Ishikawa (cell line): Measurements from ENCODE around the gene RNH1.

Source experiments
- CEBPB ChIP-seq: IDR thresholded peaks from 2 replicates; pipeline ENCODE4 v1.6.1; 2012
- CREB1 ChIP-seq: IDR thresholded peaks from 2 replicates; pipeline ENCODE4 v1.6.1; 2012; ENCODE audit warnings: low read depth
- EGR1 ChIP-seq: IDR thresholded peaks from 2 replicates; pipeline ENCODE4 v1.6.1; 2012
- EP300 ChIP-seq: IDR thresholded peaks from 2 replicates; pipeline ENCODE4 v1.6.1; 2012; ENCODE audit warnings: borderline replicate concordance
- FOXM1 ChIP-seq: IDR thresholded peaks from 2 replicates; pipeline ENCODE4 v1.6.1; 2012; ENCODE audit warnings: low read depth, borderline replicate concordance
- NFIC ChIP-seq: IDR thresholded peaks from 2 replicates; pipeline ENCODE4 v1.6.1; 2012
- RAD21 ChIP-seq: IDR thresholded peaks from 2 replicates; pipeline ENCODE4 v1.6.1; 2012; ENCODE audit warnings: low read depth
- TAF1 ChIP-seq: IDR thresholded peaks from 2 replicates; pipeline ENCODE4 v1.6.1; 2012; ENCODE audit warnings: low read depth, mild to moderate bottlenecking
- TCF12 ChIP-seq: IDR thresholded peaks from 2 replicates; pipeline ENCODE4 v1.6.1; 2012; ENCODE audit warnings: low read depth
- TEAD4 ChIP-seq: IDR thresholded peaks from 2 replicates; pipeline ENCODE4 v1.6.1; 2012
- YY1 ChIP-seq: IDR thresholded peaks from 2 replicates; pipeline ENCODE4 v1.6.1; 2012; ENCODE audit warnings: low read depth
- ZBTB7A ChIP-seq: IDR thresholded peaks from 2 replicates; pipeline ENCODE4 v1.6.1; 2012; ENCODE audit warnings: low read depth
- TF ChIP-seq, protein P1 (sequence below): IDR thresholded peaks from 2 replicates; pipeline ENCODE4 v1.6.1; 2012
- TF ChIP-seq, protein P2 (sequence below): IDR thresholded peaks from 2 replicates; pipeline ENCODE4 v1.6.1; 2012
- TF ChIP-seq, protein P3 (sequence below): IDR thresholded peaks from 2 replicates; pipeline ENCODE4 v1.6.1; 2012; ENCODE audit warnings: low read depth, mild to moderate bottlenecking

Gene RNH1

DNA sequence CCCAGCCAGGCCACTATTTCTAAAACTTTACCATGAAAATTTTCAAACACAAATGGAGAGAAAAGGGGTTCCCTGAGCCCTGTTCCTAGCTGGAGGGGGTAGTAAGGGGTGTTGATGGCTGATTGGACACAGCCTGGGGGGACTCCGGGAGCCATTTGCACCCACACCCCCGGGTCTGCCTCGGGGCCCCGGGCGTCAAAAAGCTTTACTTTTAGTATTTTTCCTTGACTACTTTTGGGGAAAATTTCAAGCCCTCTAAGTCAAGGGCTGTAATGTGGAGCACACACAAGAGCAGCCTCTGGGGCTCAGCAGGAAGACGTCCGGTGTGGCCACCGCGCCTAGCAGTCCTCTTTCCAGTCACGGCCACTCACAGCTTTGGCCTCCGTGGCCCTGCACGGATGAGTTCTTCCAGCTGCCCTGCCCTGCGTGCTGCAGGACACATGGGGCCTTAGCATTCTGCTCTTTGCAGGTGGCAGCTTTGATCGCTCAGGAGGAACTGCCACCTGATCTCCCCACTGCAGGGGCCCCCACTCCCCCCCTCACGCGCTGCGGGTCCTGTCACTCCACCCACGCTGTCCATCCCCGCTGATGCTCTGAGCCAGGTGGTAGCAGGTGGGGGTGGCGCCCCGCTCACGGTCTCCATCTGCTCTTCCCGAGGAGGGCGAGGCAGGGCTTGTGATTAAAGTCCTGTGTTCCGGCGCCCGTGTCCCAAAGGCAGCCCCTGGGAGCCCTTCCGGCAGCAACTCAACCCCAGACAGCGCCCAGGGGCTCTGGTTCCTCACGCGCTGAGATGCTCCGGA is 14.4 kb downstream of the RNH1 start:
- TF ChIP-seq CREB1, result no peak
- TF ChIP-seq TAF1, result no peak
- TF ChIP-seq YY1, result peak; percentile 45; the same call in 1 of the 2 replicates
- TF ChIP-seq RAD21, result peak; percentile 34; the same call in 1 of the 2 replicates
- TF ChIP-seq, protein P1, sequence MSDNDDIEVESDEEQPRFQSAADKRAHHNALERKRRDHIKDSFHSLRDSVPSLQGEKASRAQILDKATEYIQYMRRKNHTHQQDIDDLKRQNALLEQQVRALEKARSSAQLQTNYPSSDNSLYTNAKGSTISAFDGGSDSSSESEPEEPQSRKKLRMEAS, result peak; percentile 93
- TF ChIP-seq TEAD4, result peak; percentile 93
- TF ChIP-seq EGR1, result peak; percentile 98
- peak; percentile 79; the same call in 1 of the 2 replicates for TF ChIP-seq FOXM1
- TF ChIP-seq TCF12, result peak; percentile 99
- TF ChIP-seq CEBPB, result peak; percentile 42; the same call in 1 of the 2 replicates
- TF ChIP-seq, protein P2, sequence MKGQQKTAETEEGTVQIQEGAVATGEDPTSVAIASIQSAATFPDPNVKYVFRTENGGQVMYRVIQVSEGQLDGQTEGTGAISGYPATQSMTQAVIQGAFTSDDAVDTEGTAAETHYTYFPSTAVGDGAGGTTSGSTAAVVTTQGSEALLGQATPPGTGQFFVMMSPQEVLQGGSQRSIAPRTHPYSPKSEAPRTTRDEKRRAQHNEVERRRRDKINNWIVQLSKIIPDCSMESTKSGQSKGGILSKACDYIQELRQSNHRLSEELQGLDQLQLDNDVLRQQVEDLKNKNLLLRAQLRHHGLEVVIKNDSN, result peak; percentile 73
- peak; percentile 87 for TF ChIP-seq NFIC
- TF ChIP-seq ZBTB7A, result peak; percentile 71; the same call in 1 of the 2 replicates
- peak; percentile 94 for TF ChIP-seq EP300
- TF ChIP-seq, protein P3, sequence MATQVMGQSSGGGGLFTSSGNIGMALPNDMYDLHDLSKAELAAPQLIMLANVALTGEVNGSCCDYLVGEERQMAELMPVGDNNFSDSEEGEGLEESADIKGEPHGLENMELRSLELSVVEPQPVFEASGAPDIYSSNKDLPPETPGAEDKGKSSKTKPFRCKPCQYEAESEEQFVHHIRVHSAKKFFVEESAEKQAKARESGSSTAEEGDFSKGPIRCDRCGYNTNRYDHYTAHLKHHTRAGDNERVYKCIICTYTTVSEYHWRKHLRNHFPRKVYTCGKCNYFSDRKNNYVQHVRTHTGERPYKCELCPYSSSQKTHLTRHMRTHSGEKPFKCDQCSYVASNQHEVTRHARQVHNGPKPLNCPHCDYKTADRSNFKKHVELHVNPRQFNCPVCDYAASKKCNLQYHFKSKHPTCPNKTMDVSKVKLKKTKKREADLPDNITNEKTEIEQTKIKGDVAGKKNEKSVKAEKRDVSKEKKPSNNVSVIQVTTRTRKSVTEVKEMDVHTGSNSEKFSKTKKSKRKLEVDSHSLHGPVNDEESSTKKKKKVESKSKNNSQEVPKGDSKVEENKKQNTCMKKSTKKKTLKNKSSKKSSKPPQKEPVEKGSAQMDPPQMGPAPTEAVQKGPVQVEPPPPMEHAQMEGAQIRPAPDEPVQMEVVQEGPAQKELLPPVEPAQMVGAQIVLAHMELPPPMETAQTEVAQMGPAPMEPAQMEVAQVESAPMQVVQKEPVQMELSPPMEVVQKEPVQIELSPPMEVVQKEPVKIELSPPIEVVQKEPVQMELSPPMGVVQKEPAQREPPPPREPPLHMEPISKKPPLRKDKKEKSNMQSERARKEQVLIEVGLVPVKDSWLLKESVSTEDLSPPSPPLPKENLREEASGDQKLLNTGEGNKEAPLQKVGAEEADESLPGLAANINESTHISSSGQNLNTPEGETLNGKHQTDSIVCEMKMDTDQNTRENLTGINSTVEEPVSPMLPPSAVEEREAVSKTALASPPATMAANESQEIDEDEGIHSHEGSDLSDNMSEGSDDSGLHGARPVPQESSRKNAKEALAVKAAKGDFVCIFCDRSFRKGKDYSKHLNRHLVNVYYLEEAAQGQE, result no peak

GRCh38 chr11:491358-491757 is 15.7 kb downstream of the RNH1 start:
- TF ChIP-seq NFIC, result no peak
- no peak for TF ChIP-seq TEAD4
- TF ChIP-seq RAD21, result no peak
- no peak for TF ChIP-seq EP300

DNA sequence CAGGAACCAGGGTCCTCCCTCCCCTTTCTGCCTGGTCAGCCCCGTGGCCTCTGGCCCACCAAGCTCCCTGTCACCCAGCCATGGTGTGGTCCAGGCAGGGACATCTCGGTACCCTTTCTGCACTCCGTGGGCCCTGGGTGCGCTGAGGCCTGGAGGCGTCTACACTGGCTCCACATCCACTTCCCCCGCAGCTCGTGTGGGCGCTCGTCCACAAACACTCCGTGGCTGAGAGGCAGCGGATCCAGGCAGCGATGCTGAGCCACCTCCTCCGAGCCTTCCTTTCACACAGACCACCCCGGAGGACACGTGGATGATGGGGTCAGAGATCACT is 16.1 kb downstream of the RNH1 start:
- no peak for TF ChIP-seq TEAD4
- TF ChIP-seq ZBTB7A, result no peak
- TF ChIP-seq, protein P1, result no peak
- TF ChIP-seq CREB1, result no peak
- no peak for TF ChIP-seq FOXM1
- no peak for TF ChIP-seq NFIC
- TF ChIP-seq, protein P3, result no peak
- no peak for TF ChIP-seq TCF12
- TF ChIP-seq, protein P2, result no peak
- TF ChIP-seq TAF1, result no peak
- no peak for TF ChIP-seq EP300
- no peak for TF ChIP-seq CEBPB

DNA sequence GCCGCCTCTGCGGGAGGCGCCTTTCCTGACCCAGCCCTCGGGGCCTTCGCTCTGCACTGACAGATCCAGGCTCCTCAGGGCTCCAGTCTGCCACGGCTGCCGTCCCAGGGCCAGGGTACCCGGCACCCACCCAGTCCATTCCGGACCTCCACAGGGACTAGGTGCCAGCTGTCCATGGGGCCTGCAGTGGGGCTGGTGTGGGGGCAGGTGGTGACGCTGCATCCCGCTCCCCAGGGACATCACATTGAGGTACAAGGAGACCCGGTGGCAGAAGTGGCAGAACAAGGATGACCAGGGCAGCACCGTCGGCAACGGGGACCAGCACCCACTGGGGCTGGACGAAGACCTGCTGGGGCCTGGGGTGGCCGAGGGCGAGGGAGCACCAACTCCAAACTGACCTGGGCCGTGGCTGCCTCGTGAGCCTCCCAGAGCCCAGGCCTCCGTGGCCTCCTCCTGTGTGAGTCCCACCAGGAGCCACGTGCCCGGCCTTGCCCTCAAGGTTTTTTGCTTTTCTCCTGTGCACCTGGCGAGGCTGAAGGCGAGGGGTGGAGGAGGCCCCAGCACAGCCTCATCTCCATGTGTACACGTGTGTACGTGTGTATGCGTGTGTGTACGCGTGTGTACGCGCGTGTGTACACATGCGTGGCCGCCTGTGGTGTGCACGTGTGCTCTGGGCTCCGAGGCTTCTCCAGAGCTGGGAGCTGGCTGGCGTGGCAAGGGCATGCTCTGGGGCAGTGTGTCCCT is 16.7 kb downstream of the RNH1 start:
- TF ChIP-seq, protein P2, result no peak
- TF ChIP-seq EP300, result no peak

DNA sequence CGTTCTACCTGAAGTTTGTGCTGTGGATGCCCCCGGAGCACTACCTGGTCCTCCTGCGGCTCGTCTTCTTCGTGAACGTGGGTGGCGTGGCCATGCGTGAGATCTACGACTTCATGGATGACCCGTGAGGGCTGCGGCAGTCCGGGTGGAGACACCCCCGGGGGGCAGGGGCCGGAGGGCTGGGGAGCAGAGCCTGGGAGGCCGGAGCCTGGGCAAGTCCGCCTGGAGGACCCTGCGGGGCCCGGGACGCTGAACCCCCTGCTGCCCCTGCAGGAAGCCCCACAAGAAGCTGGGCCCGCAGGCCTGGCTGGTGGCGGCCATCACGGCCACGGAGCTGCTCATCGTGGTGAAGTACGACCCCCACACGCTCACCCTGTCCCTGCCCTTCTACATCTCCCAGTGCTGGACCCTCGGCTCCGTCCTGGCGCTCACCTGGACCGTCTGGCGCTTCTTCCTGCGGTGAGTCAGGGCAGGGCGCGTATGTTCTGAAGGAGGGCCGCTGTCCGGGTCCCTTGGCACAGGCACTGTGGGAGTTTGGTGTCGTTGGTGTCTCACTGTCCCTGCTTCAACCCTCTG is 17.3 kb downstream of the RNH1 start:
- no peak for TF ChIP-seq ZBTB7A
- TF ChIP-seq CREB1, result no peak
- no peak for TF ChIP-seq FOXM1
- TF ChIP-seq YY1, result no peak
- TF ChIP-seq TEAD4, result no peak
- no peak for TF ChIP-seq CEBPB
- no peak for TF ChIP-seq EP300
- TF ChIP-seq TAF1, result no peak
- TF ChIP-seq, protein P2, result no peak
- TF ChIP-seq NFIC, result no peak
- TF ChIP-seq, protein P3, result no peak
